AML-193 (cell line): ENCODE measurements around the gene COL4A2.

Experiments used
- DNase-seq, 2 experiments: peaks; one replicate each; lab custom pipeline; 2025; lab: John Stamatoyannopoulos, UW

Gene COL4A2

DNA sequence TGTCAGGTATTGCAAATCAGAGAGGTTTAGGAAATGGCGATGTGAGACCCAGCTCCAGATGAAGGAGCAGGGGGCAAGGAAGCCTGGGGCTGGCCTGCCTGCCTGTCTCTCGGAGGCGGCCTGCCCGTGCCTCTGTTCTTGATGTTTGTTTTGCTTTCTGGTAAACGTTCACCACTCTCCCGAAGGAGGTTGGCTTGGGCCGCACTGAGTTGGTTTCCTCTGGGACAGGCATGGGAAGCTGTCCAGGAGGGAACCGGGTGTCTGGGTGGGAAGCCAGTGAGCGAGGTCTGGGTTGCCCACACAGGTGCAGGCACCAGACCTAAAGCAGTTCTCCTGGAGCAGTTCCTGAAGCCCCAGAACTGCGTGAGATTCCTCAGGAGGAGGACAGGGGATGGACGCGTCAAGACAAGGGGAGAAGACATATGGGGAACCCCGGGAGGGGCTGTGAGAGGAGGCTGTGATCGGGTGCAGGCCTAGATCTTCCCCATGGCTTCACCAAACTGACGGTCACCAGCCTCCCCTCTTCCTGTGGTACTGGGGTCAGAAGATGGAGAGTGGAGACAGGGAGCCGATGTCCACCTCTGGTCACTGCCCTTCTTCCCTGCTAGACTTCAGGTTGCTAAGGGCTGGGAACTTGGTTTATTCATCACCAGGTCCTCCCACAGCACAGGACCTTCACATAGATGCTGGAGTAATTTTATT, 15.2 kb downstream of the COL4A2 start:
- no peak for DNase-seq

DNA sequence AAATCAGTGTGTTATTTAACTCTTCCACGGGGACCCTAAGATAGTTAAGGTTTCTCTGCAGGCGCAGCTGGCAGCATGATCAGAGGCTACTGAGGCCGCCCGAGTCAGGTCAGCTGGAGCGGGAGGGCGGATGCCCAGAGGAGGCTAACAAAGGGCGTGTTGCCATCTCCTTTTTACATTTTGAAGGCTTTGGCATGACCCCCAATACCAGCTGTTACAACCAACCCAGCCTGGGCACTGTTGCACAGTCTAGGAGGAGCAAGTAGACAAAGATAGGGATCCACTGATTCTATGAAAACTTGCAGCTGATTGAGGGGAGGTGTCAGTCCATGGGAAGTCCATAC, 15.7 kb downstream of the COL4A2 start:
- DNase-seq: no peak

DNA sequence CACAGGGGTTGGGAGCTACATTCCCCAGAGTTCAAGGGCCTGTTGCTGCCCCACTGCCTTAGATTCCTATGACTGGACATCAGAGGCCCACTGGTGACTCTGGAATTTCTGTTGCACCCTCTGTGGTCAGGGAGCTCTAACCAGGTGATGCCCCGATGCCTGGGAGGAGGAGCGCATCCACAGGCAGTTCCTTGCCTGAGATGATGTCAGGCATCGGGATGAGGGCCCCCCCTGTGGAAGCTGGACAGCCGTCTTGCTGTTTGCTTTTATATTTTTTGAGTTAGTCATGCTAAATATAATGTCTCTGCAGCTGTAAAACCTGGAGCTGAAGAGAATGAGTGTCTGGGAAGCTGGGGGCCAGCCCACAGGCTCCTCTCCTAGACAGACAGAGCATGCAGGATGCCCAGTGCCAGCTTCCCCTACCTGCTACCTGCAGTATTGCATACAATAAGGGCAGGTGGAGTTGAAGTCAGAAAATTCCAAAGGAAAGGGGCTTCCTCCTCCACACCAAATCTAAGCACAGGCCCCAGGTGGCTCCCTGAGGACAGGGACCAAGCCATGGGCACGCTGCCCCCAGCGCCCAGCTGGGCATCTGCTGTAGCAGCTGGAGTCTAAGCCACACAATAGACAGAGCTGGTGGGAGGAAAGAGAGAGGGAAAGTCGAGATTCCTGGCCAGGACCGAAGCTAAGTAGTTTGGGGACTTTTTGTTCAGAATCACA, 16.2 kb downstream of the COL4A2 start:
- DNase-seq: no peak

DNA sequence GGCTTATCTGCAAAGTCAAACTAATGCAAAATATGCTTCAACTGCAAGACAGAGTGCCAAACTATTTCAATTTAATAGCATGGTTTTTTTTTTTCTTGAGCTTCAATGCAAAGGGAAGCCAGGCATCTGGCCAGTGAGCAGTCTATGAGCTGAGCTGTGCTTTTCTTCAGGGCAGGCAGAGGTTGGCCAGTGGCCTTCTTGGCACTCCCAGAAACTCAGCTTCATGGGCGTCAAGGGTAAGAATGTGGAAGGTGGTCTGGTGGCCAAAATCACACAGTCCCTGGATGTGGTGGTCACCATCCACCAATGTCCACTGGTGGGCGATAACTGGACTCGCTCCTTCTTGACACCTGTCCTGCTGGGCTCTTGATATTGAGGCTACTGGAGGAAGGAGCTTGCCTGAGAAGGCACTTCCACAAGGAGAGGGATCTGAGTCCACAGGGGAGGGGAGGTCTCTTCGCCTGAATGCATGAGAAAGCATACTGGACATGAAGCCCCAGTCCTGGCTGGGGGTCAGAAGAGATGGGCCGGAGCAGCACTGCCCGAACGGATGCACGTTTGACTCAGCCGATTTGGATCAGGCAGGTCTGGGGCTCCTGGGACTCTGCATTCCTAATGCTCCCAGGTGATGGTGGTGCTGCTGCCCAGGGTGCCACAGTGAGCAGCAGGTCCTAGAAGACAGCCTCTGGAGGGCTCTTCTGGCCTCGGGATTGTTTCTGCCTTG, 17.1 kb downstream of the COL4A2 start:
- no peak for DNase-seq

DNA sequence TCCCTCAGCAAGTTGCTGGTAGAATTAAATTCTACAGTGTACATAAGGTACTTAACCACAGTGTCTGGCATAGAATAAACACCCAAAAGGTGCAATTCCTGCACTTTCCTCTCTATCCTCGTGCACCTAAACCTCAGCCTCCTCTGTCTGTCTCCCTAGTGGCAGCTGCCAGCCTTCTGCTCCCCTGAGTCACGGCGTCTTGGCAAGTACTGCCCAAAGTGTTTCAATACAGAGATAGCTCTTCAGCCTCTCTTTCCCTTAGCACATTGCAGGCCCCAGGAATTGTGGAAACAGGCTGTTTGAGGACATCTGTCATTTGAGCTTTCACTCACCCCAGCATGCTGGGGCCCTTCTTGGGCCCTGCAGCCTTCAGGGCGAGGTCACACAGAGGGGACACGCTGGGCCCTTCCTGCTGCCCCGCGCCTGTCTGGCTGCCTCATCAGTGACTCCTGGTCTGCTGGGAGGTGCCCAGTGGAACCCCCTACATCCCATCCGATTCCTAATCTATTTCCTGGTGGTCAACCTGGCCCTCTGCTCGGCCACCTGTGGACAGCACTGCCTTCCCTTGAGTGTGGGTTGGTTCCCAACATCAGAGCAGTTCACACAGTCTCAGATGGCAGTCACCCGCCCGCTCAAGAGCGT, 19.3 kb downstream of the COL4A2 start:
- DNase-seq: no peak

DNA sequence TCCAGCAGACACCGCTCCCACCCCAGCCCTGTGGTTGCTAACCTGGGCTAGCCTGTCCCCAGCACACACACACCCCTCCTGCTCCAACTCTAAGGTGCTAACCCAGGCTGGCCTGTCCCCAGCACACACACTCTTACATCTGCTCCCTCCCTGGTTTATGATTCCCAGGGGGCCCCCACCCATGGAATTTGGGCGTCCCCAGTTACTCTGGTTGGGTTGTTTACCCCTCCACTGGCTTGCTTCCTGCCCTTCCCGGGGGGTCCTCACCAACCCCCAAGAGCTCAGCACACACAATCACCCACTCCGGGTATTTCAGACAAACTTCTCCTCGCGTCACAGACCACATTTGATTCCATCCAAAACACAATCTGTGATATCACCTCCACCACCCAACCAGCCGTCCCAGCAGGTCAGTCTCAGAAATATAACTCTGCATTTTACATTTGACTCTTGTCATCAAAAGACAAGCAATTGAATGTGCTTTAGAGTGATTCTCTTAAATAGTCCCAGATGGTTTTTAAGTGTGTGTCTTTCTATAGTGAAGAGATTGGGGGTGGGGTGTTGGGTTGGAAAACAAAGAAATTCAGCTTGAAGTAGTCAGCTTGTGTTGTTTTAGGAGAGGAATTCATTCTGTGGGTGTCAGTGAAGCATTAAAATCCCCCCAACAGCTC, 20.1 kb downstream of the COL4A2 start:
- no peak for DNase-seq

DNA sequence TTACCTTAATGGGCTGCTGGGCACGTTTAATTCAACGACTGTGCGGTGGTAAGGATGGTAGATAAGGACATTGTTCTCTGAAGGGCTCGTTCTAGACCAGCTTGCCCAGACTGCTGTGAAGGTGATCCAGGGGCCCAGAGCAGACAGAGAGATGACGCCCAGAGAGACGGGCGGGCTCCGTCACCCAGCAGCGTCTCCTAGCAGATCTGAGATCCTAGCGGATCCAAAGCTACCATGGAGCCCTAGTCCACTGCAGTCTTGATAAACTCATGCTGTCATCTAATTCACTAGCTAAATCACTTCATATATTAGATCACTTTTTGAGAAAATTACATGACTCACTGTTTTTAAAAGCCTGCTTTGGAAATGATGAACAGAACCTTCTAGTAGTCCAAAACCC, 21.5 kb downstream of the COL4A2 start:
- no peak for DNase-seq

DNA sequence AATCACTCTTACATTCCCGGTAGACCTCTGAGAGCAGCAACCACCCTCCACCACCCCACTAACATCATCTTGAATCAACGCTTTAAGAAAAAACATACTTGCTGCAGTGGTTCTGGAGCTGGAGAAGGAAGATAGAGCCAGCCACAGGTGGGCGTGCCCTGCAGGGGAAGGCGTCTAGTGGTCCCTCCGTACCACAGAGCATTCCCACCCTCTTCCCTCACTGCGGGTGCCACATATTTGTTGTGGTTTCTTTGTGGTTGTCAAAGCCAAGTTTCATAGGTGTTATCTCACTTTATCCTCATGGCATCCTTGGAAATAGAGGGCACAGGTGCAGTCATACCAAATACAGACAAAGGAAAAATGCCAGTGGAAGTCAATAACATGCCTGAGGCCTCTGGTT, 22.2 kb downstream of the COL4A2 start:
- DNase-seq: no peak

DNA sequence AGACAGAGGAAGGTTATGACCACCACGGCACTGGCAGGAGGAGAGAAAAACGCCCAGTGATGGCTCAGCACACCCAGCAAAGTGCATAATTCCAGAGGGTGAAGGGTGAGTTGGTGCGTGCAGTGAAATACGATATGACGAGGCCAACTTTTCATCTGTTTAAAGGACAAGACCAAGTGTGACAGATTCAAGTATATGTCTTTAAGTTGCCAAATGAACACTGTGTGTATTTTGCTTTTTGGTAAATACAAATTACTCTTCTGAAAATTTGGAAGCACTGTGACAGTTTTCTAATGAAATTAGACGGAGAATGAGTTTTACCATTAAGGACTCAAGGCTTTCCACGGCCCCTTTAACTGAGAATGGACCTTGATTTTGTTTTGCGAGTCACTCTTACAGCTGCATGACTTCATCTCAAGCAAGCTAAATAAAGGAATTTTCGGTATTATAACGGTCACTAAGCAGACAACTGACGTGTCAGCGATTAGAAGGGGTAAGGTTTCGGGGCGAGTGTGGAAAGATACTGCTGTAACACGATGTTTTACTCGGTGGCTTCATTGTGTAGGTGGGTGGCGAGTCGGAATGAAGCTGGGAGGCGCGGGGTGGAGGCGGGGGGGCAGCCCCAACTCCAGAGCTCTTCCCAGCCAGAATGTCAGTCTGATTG, 22.8 kb downstream of the COL4A2 start:
- DNase-seq: no peak

DNA sequence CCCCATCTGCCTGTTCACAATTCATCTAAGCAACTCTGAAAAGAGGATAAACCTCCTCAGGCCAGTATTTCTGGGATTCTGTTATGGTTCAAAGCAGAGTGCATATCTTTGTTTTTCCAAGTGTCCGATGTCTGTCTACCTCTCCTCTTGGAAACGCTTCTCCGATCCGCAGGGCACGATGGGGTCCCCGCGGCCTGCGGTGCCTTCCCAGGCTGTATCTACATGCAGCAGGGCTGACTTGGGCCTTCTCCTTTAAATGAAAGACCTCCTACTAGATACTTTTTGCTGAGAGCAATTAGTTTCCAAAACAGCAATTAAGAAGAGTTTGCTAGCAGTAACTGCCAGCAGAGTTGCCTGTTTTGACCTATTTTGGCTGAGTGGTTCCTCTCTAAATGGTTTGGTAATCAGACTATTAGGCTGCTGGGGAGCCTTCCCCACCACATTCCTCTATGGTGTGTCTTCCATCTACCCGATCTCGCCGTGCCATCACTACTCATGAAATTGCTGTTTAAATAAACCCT, 23.5 kb downstream of the COL4A2 start:
- DNase-seq: no peak

DNA sequence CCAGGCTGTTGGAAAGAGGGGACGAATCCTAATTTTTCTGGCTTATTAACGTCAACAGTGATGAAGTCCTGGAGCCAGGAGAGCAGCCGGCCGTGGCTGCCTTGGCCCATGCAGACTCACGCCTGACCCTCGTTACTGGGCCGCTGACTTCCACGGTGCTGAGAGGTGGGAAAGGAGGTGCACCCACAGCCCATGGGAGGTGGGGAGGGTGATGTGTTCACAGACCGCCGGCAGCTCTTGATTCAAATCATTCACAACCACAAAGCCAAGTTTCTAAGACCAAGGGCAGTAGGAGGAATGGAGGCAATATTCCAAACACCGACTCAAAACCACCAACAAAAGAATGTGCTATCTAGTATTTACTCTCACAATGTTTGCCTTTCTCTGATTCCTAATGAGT, 24.3 kb downstream of the COL4A2 start:
- no peak for DNase-seq

DNA sequence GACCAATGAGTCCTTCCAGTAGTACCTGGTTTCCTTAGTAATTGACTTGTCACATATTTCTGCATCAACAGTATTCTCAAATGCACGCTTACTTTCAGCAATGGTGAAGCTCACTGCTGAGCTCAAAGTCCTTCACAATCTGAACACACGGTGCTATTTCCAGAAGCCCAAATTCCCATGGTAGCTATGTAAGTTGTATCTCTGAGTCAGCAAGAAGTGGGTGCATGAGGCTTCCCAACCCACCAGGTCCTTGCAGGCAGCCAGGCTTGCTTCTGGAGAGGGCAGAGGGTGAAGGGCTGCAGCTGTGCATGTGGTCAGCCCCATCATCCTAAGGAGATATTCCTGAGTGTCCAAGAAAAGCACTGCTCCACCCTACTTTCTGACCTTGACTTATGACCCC, 25.7 kb downstream of the COL4A2 start:
- no peak for DNase-seq

DNA sequence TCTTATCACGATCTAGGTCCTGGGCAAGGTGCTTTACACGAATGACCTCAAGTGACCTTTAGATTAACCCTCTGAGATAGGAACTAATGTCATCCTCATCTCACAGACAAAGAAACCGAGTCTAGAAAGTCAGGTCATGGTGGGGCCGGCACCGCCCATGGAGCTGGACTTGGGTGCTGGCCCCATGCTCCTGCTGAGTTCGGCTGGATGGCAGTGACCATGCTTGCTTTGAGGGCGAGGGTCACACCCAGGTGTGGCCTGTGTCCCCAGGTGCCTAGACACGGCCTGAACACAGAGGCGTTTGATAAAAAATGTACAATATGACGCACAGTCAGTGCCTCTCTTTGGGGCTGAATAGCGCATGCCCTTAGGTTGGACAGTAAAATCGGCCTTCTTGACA, 26.8 kb downstream of the COL4A2 start:
- DNase-seq: no peak

DNA sequence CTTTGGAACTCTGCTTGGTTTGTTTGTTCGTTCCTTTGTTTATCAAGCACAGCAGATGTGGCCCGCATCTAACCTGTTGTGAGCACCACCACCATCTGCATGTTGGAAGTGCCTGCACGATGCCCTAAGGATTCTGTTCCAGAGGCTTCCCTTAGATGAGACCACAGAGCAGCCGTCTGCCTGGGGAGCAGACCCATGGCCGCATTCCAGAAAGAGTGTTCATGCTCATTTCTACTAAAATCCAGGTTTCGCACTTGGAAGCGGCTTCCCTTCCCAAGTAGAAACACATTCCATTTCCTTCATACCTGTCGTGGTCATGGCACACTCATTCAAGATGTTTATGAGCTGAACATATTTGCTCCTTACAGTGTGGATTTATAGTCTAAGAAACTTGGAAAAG, 27.2 kb downstream of the COL4A2 start:
- DNase-seq: no peak

DNA sequence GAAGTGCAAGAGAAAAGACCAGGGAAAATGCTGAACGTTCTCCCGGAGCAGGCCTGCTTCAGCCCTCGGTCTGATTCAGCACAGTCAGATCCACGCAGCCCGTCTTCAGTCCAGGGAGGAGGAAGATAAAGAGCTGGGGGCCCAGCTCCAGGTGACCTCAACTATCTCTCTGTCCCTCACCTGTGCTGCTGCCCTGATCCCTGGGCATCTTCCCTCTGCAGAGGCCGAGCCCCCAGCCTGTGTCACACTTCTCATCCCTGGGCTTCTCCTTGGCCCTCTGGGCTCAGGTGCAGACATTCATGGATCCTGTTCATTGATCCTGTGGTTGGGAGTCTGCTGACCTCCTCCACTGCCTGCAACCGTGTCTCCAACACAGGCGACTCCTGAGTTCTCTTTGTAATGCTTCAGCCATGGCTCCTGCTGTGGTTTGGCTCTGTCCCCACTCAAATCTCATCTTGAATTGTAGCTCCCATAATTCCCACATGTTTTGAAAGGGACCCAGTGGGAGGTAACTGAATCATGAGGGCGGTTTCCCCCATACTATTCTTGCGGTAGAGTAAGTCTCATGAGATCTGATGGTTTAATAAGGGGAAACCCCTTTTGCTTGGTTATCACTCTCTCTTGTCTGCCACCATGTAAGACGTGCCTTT, 27.9 kb downstream of the COL4A2 start:
- DNase-seq: no peak

DNA sequence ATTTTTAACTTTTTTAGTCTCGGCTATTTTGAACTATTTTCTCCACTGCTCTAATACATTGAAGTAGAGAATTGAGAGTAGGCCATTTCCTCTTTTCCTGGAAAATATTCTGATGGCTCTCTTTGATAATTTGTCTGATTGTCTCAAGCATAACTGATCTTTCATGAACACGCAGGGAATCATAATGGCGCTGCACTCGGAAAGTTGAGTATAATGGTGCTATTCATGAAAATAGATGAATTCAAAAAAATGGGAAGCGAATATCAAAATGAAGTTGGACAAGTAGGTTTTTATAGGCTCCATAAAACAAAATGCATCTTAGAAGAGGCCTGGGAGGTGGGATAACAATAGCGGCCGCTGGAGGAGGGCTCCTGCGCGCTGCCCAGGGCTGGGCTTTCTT, 29.0 kb downstream of the COL4A2 start:
- DNase-seq: no peak

DNA sequence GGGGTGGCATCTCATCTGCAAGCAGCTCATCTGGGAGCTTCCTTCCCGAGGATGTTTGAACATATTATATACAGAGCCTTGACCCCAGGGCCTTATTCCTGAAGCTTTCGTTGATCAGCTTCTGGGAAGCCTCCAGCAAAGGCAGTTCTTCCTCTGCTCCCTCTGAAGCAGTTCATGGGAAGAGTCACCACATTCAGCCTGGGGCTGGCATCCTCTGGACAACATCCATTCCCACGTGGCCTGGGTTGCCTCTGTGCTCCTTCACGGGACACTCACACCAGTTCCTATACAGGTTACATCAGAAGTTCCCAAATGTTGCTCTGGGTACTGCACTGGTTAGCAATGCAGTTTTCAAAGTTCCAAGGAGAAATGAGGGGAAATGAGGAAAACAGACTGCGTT, 29.6 kb downstream of the COL4A2 start:
- no peak for DNase-seq

DNA sequence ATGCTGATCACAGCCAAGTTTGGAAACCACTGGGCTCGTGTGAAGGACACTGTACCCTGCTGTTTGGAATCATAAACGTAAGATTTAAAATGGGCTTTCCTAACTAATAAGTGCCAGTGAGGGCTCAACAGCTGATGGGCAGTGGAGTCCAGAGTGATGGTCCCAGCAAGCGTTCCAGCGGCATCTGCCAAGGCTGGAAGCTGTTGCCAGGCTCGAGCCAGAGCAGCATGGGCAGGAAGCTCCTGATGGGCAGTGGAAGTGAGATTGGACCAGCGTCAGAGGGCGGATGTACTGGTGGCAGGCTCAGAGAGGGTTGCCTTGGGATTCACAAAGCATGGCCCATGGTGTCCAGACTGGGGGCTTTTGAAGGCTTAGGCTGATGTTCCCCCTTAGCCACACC, 30.2 kb downstream of the COL4A2 start:
- DNase-seq: no peak

DNA sequence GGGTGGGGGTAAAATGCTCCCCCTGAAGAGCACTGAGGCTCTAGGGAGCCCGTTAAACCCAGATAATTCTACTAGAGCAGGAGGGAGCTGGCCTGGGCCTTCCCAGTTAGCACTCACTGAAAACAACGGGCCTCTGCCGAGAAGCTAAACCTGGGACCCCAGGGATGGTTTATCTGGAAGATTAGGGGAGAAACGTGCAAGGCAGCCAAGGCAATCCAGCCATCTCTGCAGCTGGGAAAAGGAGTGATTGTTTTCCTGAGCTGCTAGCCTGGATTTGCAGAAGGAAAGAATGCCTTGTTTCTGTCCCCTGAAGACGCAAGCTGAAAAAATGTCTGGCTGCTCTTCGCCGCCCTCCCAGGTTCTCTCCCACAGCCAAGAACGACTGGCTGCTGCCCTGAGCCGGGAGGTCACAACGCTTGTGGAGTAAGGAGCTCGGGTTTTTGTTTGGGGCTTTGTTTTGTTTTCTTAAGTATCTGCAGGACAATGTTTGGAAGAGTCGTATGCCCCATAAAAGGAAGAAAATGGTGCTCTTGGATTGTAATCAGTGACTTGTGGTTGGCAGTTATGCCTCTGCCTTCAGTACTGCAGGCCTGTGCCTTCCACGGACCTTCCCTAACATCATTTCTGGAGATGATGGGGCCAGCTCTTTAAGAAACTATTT, 31.5 kb downstream of the COL4A2 start:
- no peak for DNase-seq

DNA sequence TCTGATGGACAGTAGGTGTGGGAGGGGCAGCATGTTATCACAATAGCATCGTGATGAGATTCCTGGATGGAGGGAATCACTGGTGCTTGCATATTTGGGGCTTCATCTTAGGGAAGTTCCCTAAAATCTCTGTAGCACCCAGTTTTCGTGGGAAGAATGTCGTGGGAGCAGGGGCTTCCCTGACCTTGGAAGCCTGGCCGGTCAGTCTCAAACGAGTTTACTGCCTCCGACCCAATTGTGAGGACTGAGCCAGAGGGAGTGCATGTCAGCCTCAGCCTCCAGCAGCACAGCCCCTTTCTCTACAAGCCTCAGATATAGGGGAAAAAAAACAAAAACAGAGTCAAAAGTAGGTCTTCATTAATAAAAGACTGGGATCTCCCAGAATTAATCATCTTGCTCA, 32.2 kb downstream of the COL4A2 start:
- no peak for DNase-seq
